Measurements from ENCODE around the gene MORN4. TPM values are rescaled to one million over a fixed set of nuclear protein-coding genes. Genes with fewer than 3 reads are reported as not detected.

The MORN4 gene
- total and polyA plus RNA-seq, 9 of the 15 experiments (the other 6 are each of a cell fraction or from before 2014, with no cell fraction given): 8.3 to 23.9 (median 11.7) TPM

GRCh38 chr10:97632949-97633884, at the start of gene MORN4 (continued):
- peak; percentile 41; the same call in 1 of the 2 replicates for TF ChIP-seq VEZF1 (CRISPR knock-in tag; IDR thresholded peaks at IDR 0.05)
- TF ChIP-seq RBM25 (IDR thresholded peaks at IDR 0.05; ENCODE audit: low read depth, low read length, severe bottlenecking): peak; percentile 88
- TF ChIP-seq CEBPB (tag; IDR thresholded peaks at IDR 0.05): peak; percentile 84
- TF ChIP-seq EGR1 (conservative IDR thresholded peaks at IDR 0.05): 0 out of 2 replicates have a peak, but pooled peaks have one; percentile 18
- TF ChIP-seq TOE1 (IDR thresholded peaks at IDR 0.05; ENCODE audit: borderline replicate concordance): no peak; the same call in 1 of the 2 replicates
- TF ChIP-seq TOE1 (CRISPR knock-in tag; IDR thresholded peaks at IDR 0.05; ENCODE audit: borderline replicate concordance, low read depth): no peak
- no peak for TF ChIP-seq TRIM25 (IDR thresholded peaks at IDR 0.05; ENCODE audit: borderline replicate concordance)
- no peak for TF ChIP-seq PCBP2 (IDR thresholded peaks at IDR 0.05; ENCODE audit: low read depth, low read length, poor library complexity, severe bottlenecking)
- TF ChIP-seq KDM4B (IDR thresholded peaks at IDR 0.05; ENCODE audit: borderline replicate concordance in 2 of 2, low read depth in 1 of 2): no peak; a peak in 1 of 4 replicates
- peak; percentile 66 for TF ChIP-seq C11orf30 (IDR thresholded peaks at IDR 0.05; ENCODE audit: low read depth)
- no peak for TF ChIP-seq ARNT (IDR thresholded peaks at IDR 0.05)
- no peak for TF ChIP-seq ZNF133 (CRISPR knock-in tag; IDR thresholded peaks at IDR 0.05)
- TF ChIP-seq ZNF253 (CRISPR knock-in tag; conservative IDR thresholded peaks at IDR 0.05): no peak
- no peak for TF ChIP-seq NR3C1 (CRISPR knock-in tag; IDR thresholded peaks at IDR 0.05)
- TF ChIP-seq MXI1 (IDR thresholded peaks at IDR 0.05; ENCODE audit: low read depth, low read length): peak; percentile 67; the same call in 1 of the 2 replicates
- no peak for TF ChIP-seq ZNF407 (IDR thresholded peaks at IDR 0.05; ENCODE audit: low read depth)
